GM12878 (cell line): Measurements from ENCODE around the gene HTRA3. TPM values are rescaled to one million over a fixed set of nuclear protein-coding genes. Genes with fewer than 3 reads are reported as not detected.

ENCODE experiments used
- ATAC-seq: fragments of 200-7000 bp; cut with Tn5 transposase; 3 replicates; pipeline ENCODE4 v1.9.1; 2020; ENCODE audit warnings: mild to moderate bottlenecking, moderate library complexity
- BruUV-seq: library from RNA; stranded (reverse); fragments of 400-500 nt; replicated peaks from 2 replicates; lab custom pipeline; 2021; lab: Mats Ljungman, UMichigan
- CTCF ChIA-PET: fragments of 300-600 bp; sonication (Branson Sonifier 250); formaldehyde crosslinking; extraction: SDS; loops from one replicate; lab custom pipeline; 2021; ENCODE audit warnings: inconsistent platforms; lab: Yijun Ruan, JAX
- POLR2A ChIA-PET: fragments of 350-600 bp; formaldehyde crosslinking; extraction: SDS; loops from one replicate; lab custom pipeline; 2021; ENCODE audit warnings: inconsistent platforms; lab: Charles Lee
- RAD21 ChIA-PET: fragments of 300-600 bp; sonication (Branson Sonifier 250); formaldehyde crosslinking; loops from one replicate; lab custom pipeline; 2023; ENCODE audit warnings: antibody characterized with exemption; ENCODE audit not compliant: unreplicated experiment; lab: Charles Lee
- SMC1A ChIA-PET: fragments of 300-600 bp; sonication (Branson Sonifier 250); formaldehyde crosslinking; loops from one replicate; lab custom pipeline; 2023; ENCODE audit not compliant: unreplicated experiment, uncharacterized antibody; lab: Charles Lee
- DNase-seq: peaks from one replicate; pipeline ENCODE4 v3.0.0-alpha.2; 2011; ENCODE audit warnings: low read depth, low spot score
- FAIRE-seq: peaks from 3 replicates; lab custom pipeline; 2011; peaks lifted over from hg19 to GRCh38; lab: Jason Lieb, UNC
- H2AFZ ChIP-seq: 2 replicates; pipeline ENCODE4 v1.6.0; 2011; ENCODE audit warnings: low read depth, low read length, control low read depth; ENCODE audit not compliant: control insufficient read depth
- H3K27ac ChIP-seq: 2 replicates; pipeline ENCODE4 v1.5.1; 2011; ENCODE audit warnings: control low read depth; ENCODE audit not compliant: control insufficient read depth, insufficient read depth
- H3K27me3 ChIP-seq, 2 experiments: replicated peaks in 1 of 2; 2 replicates each; pipeline versions ENCODE4 v1.6.0 to v1.6.1; 2011; ENCODE audit warnings: low read length in 1 of 2; ENCODE audit not compliant: control insufficient read depth in 2 of 2, insufficient read depth in 2 of 2
- H3K36me3 ChIP-seq, 2 experiments: 2 replicates each; pipeline ENCODE4 v1.5.1; 2011; ENCODE audit warnings: low read length in 1 of 2; ENCODE audit not compliant: control insufficient read depth in 2 of 2, insufficient read depth in 2 of 2
- H3K4me1 ChIP-seq: 2 replicates; pipeline ENCODE4 v1.6.1; 2011; ENCODE audit warnings: mild to moderate bottlenecking, low read length, moderate library complexity, mixed read lengths; ENCODE audit not compliant: control insufficient read depth, insufficient read depth
- H3K4me2 ChIP-seq: 2 replicates; pipeline ENCODE4 v1.6.0; 2011; ENCODE audit warnings: control low read depth; ENCODE audit not compliant: control insufficient read depth, insufficient read depth
- H3K4me3 ChIP-seq: fragments of 200-600 bp; sonication (generic); 2 replicates; pipeline ENCODE4 v1.5.1; 2016
- H3K79me2 ChIP-seq: 2 replicates; pipeline ENCODE4 v1.6.0; 2011; ENCODE audit warnings: low read length; ENCODE audit not compliant: control insufficient read depth, insufficient read depth
- H3K9ac ChIP-seq: 2 replicates; pipeline ENCODE4 v1.8.0; 2011; ENCODE audit warnings: low read length, control low read depth, mixed read lengths; ENCODE audit not compliant: control insufficient read depth, insufficient read depth
- H3K9me3 ChIP-seq: replicated peaks from 3 replicates; pipeline ENCODE4 v1.5.1; 2011; ENCODE audit warnings: mild to moderate bottlenecking, low read length; ENCODE audit not compliant: control insufficient read depth, insufficient read depth
- H4K20me1 ChIP-seq: 2 replicates; pipeline ENCODE4 v1.6.0; 2011; ENCODE audit not compliant: control insufficient read depth, insufficient read depth
- ASH2L ChIP-seq: fragments of 300-600, 200-600 bp; sonication (generic); IDR thresholded peaks from 2 replicates; pipeline ENCODE4 v1.6.1; 2017; ENCODE audit warnings: low read depth, mild to moderate bottlenecking, borderline replicate concordance
- BCLAF1 ChIP-seq: fragments of 450-650 bp; IDR thresholded peaks from 2 replicates; pipeline ENCODE4 v1.6.1; 2017; ENCODE audit warnings: antibody characterized with exemption, mild to moderate bottlenecking, moderate library complexity
- CTCF ChIP-seq, 3 experiments: IDR thresholded peaks in 2 of 3; conservative IDR thresholded peaks in 1 of 3; 2 replicates each; pipeline ENCODE4 v1.5.1; 2011; ENCODE audit warnings: low read depth in 3 of 3, low read length in 3 of 3, mild to moderate bottlenecking in 3 of 3, control low read depth in 2 of 3, moderate library complexity in 2 of 3, inconsistent platforms in 1 of 3, mixed read lengths in 1 of 3; ENCODE audit not compliant: control insufficient read depth in 2 of 3, insufficient read depth in 1 of 3; ENCODE audit errors: extremely low read depth in 1 of 3
- IRF4 ChIP-seq: IDR thresholded peaks from 2 replicates; pipeline ENCODE4 v1.6.1; 2011; ENCODE audit warnings: low read depth, low read length
- KAT2A ChIP-seq: conservative IDR thresholded peaks from 2 replicates; pipeline ENCODE4 v1.6.1; 2011; ENCODE audit warnings: low read depth, low read length; ENCODE audit not compliant: control insufficient read depth
- KDM1A ChIP-seq: fragments of 200-600 bp; sonication (generic); IDR thresholded peaks from 2 replicates; pipeline ENCODE4 v1.6.1; 2016; ENCODE audit warnings: borderline replicate concordance
- POLR2A ChIP-seq: IDR thresholded peaks from 2 replicates; pipeline ENCODE4 v1.6.1; 2011; ENCODE audit warnings: low read depth, mild to moderate bottlenecking, low read length
- RELB ChIP-seq: fragments of 450-650 bp; IDR thresholded peaks from 2 replicates; pipeline ENCODE4 v1.6.1; 2017; ENCODE audit warnings: low read depth, mild to moderate bottlenecking, moderate library complexity
- SIX5 ChIP-seq: IDR thresholded peaks from 2 replicates; pipeline ENCODE4 v1.6.1; 2011; ENCODE audit warnings: mild to moderate bottlenecking, low read depth, low read length, moderate library complexity; ENCODE audit not compliant: severe bottlenecking
- SMAD1 ChIP-seq: fragments of 450-650 bp; IDR thresholded peaks from 2 replicates; pipeline ENCODE4 v1.6.1; 2018; ENCODE audit warnings: mild to moderate bottlenecking, low read depth; ENCODE audit not compliant: partially characterized antibody
- WRNIP1 ChIP-seq: IDR thresholded peaks from 2 replicates; pipeline ENCODE4 v1.6.1; 2011; ENCODE audit warnings: low read depth, low read length, improper control_type of control experiment, borderline replicate concordance
- ZBTB4 ChIP-seq: fragments of 450-650 bp; formaldehyde crosslinking; IDR thresholded peaks from 2 replicates; pipeline ENCODE4 v1.4.0; 2022; ENCODE audit warnings: mild to moderate bottlenecking, moderate library complexity
- WGBS: methylation state at CpG from one replicate; pipeline ENCODE4 v1.1.6; 2016; ENCODE audit warnings: low lambda C conversion rate; ENCODE audit not compliant: insufficient replicate concordance, insufficient coverage; ENCODE audit errors: missing lambda C conversion rate; 5-methylcytosine and 5-hydroxymethylcytosine counted together
- in situ Hi-C: fragments of 300-500 bp; cut with MboI; formaldehyde crosslinking; loops from 9 replicates; pipeline ENCODE4 v1.14.3; 2018; ENCODE audit warnings: mixed read lengths
- intact Hi-C: fragments of 100-400 bp; cut with micrococcal nuclease; formaldehyde crosslinking; loops from one replicate; pipeline ENCODE4 v1.14.2; 2022; ENCODE audit not compliant: unreplicated experiment
- polyA plus RNA-seq, 11 experiments: library from polyadenylated mRNA; depleted of rRNA in 4 of 11; unstranded in 6 of 11; stranded (reverse) in 5 of 11; fragments of >200 nt; fragmentation: Nextera tagmentation in 4 of 11; fragmentation: Illumina TruSeq in 1 of 11; extraction: Ambion mirVana in 4 of 11; extraction: Trizol in 1 of 11; gene quantifications; 1 replicate in 1 of 11; 2 replicates in 10 of 11; pipeline versions ENCODE4 v1.2.1 to v1.2.3, GENCODE V29; 2011 to 2016; ENCODE audit warnings: inconsistent platforms in 2 of 11, missing spikeins in 2 of 11, low read depth in 1 of 11
- total RNA-seq, 4 experiments: library from RNA; depleted of rRNA in 3 of 4; stranded (reverse); fragments of >200 nt in 3 of 4; fragmentation: Illumina TruSeq in 1 of 4; extraction: Trizol in 1 of 4; gene quantifications; 2 replicates each; pipeline versions ENCODE4 v1.2.1 to v1.2.3, GENCODE V29; 2013 to 2021

Gene HTRA3
- total and polyA plus RNA-seq, 10 of the 15 experiments (the other 5 are each of a cell fraction or from before 2014, with no cell fraction given), result 0.04 to 1.2 (median 0.08) TPM; not detected in 7

- Histone ChIP-seq H3K79me2 (no peaks in the 10 kb centered on the region), H3K27ac (no peak overlapping the region), H3K4me3 (no peak overlapping the region), H3K27me3 (no peaks in the 10 kb centered on the region), H3K36me3 (no peaks in the 10 kb centered on the region), H3K9me3 (no peaks in the 10 kb centered on the region), H2AFZ (no peak overlapping the region), H4K20me1 (no peaks in the 10 kb centered on the region), H3K9ac (no peak overlapping the region), H3K4me2 (no peak overlapping the region), H3K4me1 (no peaks in the 10 kb centered on the region)
- no peak for DNase-seq
- POLR2A ChIA-PET, result no interaction called here
- SMC1A ChIA-PET, result no interaction called here
- CTCF ChIA-PET, result no interaction called here
- no peak for FAIRE-seq
- in situ Hi-C loops, result no loop called here
- no peak for ATAC-seq
- RAD21 ChIA-PET, result no interaction called here
- no TSS peak for BruUV-seq
- intact Hi-C loops, result no loop called here
- 35% methylated on average over 14 of the region's 14 CpGs for WGBS
- TF ChIP-seq ZBTB4 (CRISPR knock-in tag) (no peak), RELB (no peak), KAT2A (no peak), SIX5 (no peak), POLR2A (no peak), CTCF (IDR thresholded peaks at IDR 0.05 in 2 of 3, conservative IDR thresholded peaks at IDR 0.05 in 1 of 3; ENCODE audit: control insufficient read depth in 2 of 3, extremely low read depth in 1 of 3, insufficient read depth in 1 of 3, low read depth in 3 of 3, low read length in 3 of 3) (no peak), KDM1A (no peak), ASH2L (no peak), WRNIP1 (no peak), BCLAF1 (no peak), SMAD1 (no peak), IRF4 (no peak)
Measured at GRCh38 chr4:8344377-8344776, 74.8 kb downstream of the HTRA3 start.
